ENCODE results near the gene DAGLA. TPM values are rescaled to one million over a fixed set of nuclear protein-coding genes. Genes with fewer than 3 reads are reported as not detected.

Gene DAGLA
- total and polyA plus RNA-seq, 12 donors = 0.44 to 4.2 (median 2.3) TPM

DNA sequence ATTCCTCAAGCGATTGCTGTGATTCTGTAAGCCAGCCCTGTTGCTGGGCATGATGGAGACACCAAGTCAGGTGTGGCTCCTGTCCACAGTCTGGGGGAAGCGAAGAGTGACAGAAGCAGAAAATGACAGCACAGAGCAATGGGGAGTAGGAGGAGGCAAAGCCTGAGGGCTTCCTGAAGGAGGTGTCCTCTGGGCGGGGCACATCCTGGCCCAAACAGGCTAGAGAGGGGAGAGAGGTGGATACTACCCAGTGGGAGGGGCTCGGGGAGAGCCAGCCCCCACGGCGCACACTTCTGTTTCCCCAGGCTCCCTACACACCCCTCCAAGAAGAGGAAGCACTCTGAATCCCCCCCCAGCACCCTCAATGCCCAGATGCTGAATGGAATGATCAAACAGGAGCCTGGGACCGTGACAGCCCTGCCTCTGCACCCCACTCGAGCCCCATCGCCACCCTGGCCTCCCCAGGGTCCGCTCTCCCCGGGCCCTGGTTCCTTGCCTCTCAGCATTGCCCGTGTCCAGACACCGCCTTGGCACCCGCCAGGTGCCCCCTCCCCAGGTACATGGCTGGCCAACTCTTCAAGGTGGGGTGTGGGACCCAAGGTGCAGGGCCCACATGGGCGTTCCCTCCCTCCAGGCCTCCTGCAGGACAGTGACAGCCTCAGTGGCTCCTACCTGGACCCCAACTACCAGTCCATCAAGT lies 91.2 kb downstream of the DAGLA start:
- H3K27ac ChIP-seq = no peak overlapping the region
- H3K4me1 ChIP-seq (replicated peaks in 1 of 2) = no peaks in the 10 kb centered on the region
- 78 to 88% (median 86%) methylated on average over 11 to 15 of the region's 15 CpGs for WGBS, 4 donors
- no peak for DNase-seq
- H3K27me3 ChIP-seq = no peaks in the 10 kb centered on the region
- no peak overlapping the region for H3K4me3 ChIP-seq
- H3K9me3 ChIP-seq (replicated peaks in 1 of 3) = no peaks in the 10 kb centered on the region
- H3K36me3 ChIP-seq (replicated peaks in 1 of 2) = no peaks in the 10 kb centered on the region
- intact Hi-C loops (cut with DNase I) = no loop called here
- no peak for TF ChIP-seq POLR2A (IDR thresholded peaks at IDR 0.05)
- TF ChIP-seq, protein P1, sequence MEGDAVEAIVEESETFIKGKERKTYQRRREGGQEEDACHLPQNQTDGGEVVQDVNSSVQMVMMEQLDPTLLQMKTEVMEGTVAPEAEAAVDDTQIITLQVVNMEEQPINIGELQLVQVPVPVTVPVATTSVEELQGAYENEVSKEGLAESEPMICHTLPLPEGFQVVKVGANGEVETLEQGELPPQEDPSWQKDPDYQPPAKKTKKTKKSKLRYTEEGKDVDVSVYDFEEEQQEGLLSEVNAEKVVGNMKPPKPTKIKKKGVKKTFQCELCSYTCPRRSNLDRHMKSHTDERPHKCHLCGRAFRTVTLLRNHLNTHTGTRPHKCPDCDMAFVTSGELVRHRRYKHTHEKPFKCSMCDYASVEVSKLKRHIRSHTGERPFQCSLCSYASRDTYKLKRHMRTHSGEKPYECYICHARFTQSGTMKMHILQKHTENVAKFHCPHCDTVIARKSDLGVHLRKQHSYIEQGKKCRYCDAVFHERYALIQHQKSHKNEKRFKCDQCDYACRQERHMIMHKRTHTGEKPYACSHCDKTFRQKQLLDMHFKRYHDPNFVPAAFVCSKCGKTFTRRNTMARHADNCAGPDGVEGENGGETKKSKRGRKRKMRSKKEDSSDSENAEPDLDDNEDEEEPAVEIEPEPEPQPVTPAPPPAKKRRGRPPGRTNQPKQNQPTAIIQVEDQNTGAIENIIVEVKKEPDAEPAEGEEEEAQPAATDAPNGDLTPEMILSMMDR (IDR thresholded peaks at IDR 0.05) = no peak

DNA sequence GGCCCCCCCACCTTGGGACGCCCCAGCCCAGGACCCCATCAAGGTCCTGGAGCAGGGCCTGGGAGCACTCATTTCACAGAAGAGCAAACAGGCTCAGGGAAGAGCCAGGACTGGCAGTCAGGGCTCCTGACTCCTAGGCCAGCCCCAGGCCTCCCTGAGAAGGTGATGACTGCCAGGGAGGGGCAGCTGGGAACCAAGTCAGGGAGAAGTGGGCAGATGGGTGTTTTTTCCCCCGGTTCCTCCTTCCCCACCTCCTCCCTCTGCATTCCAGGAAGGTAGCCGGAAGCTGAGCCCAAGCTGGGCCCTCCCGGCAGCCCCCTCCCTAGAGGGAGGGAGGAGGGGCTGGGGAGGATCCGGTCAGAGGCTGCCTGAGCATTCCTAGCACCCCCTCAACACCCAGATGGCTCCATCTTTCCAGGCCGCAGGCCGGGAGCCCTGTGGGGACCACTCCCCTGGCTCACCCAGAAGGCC lies 91.8 kb downstream of the DAGLA start:
- Histone ChIP-seq H3K27me3 (no peaks in the 10 kb centered on the region), H3K9me3 (replicated peaks in 1 of 3) (no peaks in the 10 kb centered on the region), H3K4me1 (replicated peaks in 1 of 2) (peaks cover 0 to 4% of the 10 kb centered on the region in 2 donors), H3K36me3 (replicated peaks in 1 of 2) (no peaks in the 10 kb centered on the region), H3K27ac (no peak overlapping the region), H3K4me3 (no peak overlapping the region)
- TF ChIP-seq POLR2A (IDR thresholded peaks at IDR 0.05) = no peak
- TF ChIP-seq, protein P1 (IDR thresholded peaks at IDR 0.05) = no peak
- WGBS, 4 donors = 44 to 82% (median 66%) methylated on average over 3 to 7 of the region's 7 CpGs
- DNase-seq = no peak
- intact Hi-C loops (cut with DNase I) = no loop called here

DNA sequence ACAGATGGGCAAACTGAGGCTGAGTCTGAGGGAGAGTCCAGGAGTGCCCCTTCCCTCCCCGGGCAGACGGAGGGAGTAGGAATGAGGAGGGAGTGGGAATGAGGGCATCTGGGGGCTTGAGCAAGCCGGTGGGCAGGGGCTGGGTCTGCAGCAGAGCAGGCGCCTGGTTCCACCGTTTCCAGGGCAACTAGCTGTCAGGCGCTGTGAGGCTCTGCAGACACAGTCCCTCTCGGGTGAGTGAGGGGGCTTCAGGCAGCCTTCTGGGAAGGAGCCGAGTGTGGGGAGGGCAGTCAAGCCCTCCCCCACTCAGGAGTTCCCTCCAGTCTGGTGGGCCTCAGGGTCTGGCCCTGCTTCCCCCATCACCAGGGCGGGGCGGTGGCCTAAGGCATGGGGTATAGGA lies 93.2 kb downstream of the DAGLA start:
- H3K4me3 ChIP-seq = no peak overlapping the region
- intact Hi-C loops (cut with DNase I) = no loop called here
- H3K27me3 ChIP-seq = no peaks in the 10 kb centered on the region
- WGBS, 4 donors = 66 to 84% (median 80%) methylated on average over 10 of the region's 10 CpGs
- no peak for DNase-seq
- no peaks in the 10 kb centered on the region for H3K9me3 ChIP-seq (replicated peaks in 1 of 3)
- TF ChIP-seq, protein P1 (IDR thresholded peaks at IDR 0.05) = no peak
- no peak for TF ChIP-seq POLR2A (IDR thresholded peaks at IDR 0.05)
- no peak overlapping the region for H3K27ac ChIP-seq
- H3K4me1 ChIP-seq (replicated peaks in 1 of 2) = peaks cover 0 to 11% of the 10 kb centered on the region in 2 donors
- no peaks in the 10 kb centered on the region for H3K36me3 ChIP-seq (replicated peaks in 1 of 2)

DNA sequence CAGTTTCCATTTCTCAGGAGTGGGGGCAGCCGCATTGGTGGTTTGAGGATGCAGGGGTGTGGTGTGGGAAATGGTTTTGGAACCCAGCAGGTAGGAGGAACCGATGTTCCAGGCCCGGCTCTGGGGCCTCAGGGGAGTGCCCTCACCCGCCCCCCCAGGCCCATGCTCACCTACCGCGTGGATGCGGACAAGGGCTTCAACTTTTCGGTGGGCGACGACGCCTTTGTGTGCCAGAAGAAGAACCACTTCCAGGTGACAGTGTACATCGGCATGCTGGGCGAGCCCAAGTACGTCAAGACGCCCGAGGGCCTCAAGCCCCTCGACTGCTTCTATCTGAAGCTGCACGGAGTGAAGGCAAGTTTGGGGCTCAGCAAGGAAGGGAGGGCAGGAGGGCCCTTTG lies 93.6 kb downstream of the DAGLA start:
- H3K27me3 ChIP-seq = no peaks in the 10 kb centered on the region
- no peak for TF ChIP-seq POLR2A (IDR thresholded peaks at IDR 0.05)
- TF ChIP-seq, protein P1 (IDR thresholded peaks at IDR 0.05) = no peak
- intact Hi-C loops (cut with DNase I) = no loop called here
- H3K4me1 ChIP-seq (replicated peaks in 1 of 2) = peaks cover 0 to 11% of the 10 kb centered on the region in 2 donors
- no peak overlapping the region for H3K4me3 ChIP-seq
- 89 to 94% (median 91%) methylated on average over 11 to 18 of the region's 18 CpGs for WGBS, 4 donors
- H3K9me3 ChIP-seq (replicated peaks in 1 of 3) = no peaks in the 10 kb centered on the region
- no peak overlapping the region for H3K27ac ChIP-seq
- no peak for DNase-seq
- no peaks in the 10 kb centered on the region for H3K36me3 ChIP-seq (replicated peaks in 1 of 2)
